HG03442 (cell line): ENCODE results near the gene ADGRG7.

Experiments
- ATAC-seq: cut with Tn5 transposase; IDR thresholded peaks from one replicate; pipeline ENCODE4 v1.9.1; 2021; ENCODE audit warnings: mild to moderate bottlenecking, moderate library complexity; ENCODE audit not compliant: unreplicated experiment

The ADGRG7 gene

GRCh38 chr3:100732435-100732834 is 123.0 kb downstream of the ADGRG7 start:
- ATAC-seq = no peak

GRCh38 chr3:100737334-100737733 is 127.9 kb downstream of the ADGRG7 start:
- ATAC-seq = no peak

- ATAC-seq = no peak
Observed at GRCh38 chr3:100740207-100740606, 130.8 kb downstream of the ADGRG7 start.

- no peak for ATAC-seq
Observed at GRCh38 chr3:100743535-100743934, 134.1 kb downstream of the ADGRG7 start.

- ATAC-seq = no peak
Observed at GRCh38 chr3:100744671-100745070, 135.3 kb downstream of the ADGRG7 start.
